GM12873 (cell line): ENCODE results near the gene WNT2B.

Experiments
- TF ChIP-seq, protein P1 (sequence below): IDR thresholded peaks from 2 replicates; pipeline ENCODE4 v1.5.1; 2012; ENCODE audit warnings: low read depth, mild to moderate bottlenecking, moderate library complexity, low read length, control low read depth; ENCODE audit not compliant: insufficient read depth; ENCODE audit errors: missing control alignments

WNT2B gene

DNA sequence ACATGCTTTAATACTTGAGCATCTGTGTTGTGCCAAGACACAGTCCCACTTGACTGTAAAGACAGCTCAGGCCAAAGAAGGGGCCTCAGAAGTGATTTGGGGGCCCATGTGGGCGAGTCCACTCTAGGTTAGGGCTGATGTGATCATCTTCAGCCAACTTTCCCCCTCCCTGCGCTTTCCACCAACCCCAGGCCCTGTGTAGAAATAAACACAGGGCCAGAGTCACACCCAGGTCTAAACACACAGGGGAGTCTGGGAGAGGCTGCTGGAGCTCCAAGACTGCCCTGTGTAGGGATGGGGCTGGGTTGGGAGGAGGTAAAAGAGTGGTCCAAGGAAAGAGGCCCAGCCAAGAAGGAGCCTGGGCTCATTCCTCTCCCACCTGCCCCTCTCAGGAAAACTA, 2.5 kb upstream of the WNT2B start:
- TF ChIP-seq, protein P1, sequence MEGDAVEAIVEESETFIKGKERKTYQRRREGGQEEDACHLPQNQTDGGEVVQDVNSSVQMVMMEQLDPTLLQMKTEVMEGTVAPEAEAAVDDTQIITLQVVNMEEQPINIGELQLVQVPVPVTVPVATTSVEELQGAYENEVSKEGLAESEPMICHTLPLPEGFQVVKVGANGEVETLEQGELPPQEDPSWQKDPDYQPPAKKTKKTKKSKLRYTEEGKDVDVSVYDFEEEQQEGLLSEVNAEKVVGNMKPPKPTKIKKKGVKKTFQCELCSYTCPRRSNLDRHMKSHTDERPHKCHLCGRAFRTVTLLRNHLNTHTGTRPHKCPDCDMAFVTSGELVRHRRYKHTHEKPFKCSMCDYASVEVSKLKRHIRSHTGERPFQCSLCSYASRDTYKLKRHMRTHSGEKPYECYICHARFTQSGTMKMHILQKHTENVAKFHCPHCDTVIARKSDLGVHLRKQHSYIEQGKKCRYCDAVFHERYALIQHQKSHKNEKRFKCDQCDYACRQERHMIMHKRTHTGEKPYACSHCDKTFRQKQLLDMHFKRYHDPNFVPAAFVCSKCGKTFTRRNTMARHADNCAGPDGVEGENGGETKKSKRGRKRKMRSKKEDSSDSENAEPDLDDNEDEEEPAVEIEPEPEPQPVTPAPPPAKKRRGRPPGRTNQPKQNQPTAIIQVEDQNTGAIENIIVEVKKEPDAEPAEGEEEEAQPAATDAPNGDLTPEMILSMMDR, result no peak

DNA sequence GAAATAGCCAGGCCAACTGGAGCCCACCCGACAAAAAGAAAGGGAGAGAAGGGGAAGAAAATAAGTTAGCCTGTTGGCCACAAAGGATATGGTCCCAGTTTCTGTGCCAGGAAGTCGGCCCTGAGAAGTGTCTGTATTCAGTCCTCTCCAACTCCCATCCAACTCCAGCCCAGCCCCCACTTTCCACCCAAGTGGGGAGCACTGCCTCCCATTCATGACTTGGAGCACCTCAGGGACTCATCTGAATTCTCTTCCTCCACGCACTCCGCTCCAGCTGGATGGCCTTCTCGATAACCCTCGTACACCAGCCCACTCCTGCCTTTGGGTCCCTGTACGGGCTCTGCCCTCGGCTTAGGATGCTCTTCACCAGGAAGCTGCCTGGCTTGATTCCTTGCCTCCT, 2.0 kb upstream of the WNT2B start:
- TF ChIP-seq, protein P1, result no peak

DNA sequence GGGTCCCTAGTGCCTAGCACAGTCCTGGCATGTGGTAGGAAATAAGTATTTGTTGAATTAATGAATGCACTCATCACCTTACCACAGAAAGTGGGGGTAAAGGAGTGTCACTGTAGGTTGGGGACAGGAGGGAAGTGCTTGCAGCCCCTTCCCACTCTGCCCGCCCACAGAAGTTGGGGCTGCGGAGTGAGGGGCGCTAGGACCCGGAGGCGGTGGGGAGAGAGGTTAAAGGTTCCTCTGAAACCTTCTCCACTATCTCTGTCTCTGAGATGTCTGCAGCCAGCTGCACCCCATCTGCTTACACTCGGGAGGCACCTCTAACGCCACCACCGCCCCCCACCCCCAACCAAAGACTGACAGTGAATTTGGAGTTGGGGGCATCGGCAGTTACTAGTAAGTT, 1.4 kb upstream of the WNT2B start:
- TF ChIP-seq, protein P1, result no peak

DNA sequence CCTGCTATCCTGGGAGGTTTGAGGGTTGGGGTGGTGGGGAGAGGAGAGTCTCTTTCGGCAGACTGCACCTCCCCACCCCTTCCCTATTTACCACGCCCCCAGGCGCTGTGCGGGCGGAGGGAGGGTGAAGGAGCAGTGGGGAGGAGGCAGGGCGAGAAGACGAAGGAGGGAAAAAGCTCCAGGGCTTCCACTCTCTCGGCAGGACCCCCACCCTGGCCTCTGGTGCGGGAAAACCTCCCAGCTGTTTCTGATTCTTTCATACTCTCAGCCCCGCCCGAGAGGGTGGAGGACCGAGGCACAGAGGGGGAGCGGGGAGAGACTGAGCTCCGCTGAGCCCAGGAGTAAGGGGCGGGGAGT, 866 bp upstream of the WNT2B start:
- TF ChIP-seq, protein P1, result no peak

DNA sequence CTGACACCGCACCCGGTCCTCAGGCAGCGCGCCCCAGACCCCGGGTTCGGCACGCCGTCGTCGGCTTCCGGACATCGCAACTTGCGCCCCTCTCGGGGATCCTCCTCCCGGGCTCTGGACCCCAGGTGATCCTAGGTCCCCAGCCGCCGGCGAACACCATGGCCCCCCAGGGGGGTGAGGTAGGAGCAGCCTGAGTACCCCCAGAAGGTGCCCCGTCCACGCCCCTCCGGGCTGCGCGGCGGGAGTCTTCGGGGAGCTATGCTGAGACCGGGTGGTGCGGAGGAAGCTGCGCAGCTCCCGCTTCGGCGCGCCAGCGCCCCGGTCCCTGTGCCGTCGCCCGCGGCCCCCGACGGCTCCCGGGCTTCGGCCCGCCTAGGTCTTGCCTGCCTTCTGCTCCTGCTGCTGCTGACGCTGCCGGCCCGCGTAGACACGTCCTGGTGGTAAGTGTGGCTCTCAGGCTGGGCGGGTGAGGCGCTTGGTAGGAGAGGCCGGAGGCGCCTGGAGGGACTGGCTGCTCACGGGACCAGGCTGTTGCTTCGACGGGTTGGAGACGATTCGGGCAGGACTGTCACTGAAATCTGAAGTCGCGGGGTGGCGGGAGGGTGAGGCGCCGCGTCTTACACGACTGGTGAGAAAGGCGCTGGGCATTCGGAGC, 367 bp downstream of the WNT2B start:
- TF ChIP-seq, protein P1, result no peak

DNA sequence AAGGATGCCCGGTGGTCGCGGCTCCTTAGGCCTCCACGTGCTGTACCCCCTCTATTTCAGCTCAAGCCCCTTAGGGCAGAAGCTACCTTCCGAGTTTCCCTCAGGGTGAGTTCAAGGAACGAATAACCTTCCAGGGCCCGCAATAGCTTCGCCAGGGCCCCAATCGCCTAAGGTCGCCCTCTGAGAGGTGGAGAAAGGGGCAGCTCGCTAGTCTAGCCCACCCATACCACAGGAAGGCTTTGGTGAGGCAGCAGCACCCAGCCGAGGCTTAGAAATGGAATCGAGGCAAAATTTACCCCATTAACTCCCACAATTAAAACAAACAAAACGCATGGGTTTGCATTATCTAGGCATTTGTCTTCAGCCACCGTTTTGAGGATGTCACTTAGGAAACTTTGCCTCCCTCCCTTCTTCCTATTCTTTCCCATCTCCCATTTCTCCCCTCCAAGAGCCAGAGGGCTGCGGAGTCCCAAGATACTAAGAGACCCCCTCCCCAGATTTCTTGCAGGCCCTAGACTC, 954 bp downstream of the WNT2B start:
- TF ChIP-seq, protein P1, result no peak

DNA sequence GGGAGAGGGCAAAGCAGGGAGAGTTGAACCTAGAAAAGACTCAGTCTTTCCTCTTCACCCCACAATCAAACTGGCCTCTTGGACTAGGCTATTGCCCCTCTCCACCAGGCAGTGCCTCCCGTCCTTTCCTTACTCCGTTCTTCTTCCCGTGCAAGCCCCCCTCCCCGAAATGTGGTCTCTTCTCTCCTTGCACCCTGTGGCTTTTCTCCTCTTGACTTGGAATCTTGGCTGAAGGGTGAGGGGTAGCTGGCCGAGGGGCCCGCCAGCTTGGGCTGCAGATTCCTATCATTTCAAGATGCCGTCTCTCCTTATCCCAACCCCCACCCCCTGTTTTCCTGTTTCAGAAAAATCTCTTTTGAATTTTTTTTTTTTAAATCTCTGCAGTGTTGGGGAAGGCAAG, 1.6 kb downstream of the WNT2B start:
- TF ChIP-seq, protein P1, result no peak

DNA sequence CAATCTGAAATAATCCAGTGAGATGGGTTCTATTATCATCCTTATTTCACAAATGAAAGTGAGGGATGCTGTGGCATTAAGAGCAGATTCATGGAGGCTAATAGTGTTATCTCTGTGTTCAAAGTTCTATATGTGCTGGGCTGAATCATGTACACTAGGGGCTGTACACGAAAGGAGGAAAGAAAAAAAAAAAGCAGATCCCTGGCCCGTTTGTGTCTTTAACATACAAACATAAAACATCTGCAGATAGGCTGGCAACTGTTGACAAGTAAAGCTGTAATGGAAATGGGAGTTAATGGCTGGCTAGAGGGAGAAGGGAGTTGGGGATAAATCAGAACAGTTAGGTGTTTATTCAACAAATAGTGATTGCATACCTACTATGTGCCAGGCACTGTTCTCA, 3.1 kb downstream of the WNT2B start:
- TF ChIP-seq, protein P1, result no peak
